Measurements from ENCODE around the gene UPK3B.
A peak's percentile ranks its signal among the peaks of the same experiment; 100 is the strongest.
"Not testable (repeated sequence)": the region's sequence is repeated elsewhere in the genome, so short reads cannot be mapped to it uniquely, and the experiment has no call there.

The UPK3B gene

GRCh38 chr7:76509931-76510877 is at the start of gene UPK3B:
Gene UPK3B (plus strand): TSS chr7:76510552. CDS start chr7:76510653, 101 bp downstream.
- Histone ChIP-seq H3K4me3 (no peak within 1 kb of the TSS), H3K27ac (peak within 1 kb of the TSS in 2 of 21 experiments; percentile 11 to 47)

- H3K4me3 ChIP-seq, H3K27ac ChIP-seq: not testable (repeated sequence)
Observed at GRCh38 chr7:76460767-76461166, 49.6 kb upstream of the UPK3B start.

DNA sequence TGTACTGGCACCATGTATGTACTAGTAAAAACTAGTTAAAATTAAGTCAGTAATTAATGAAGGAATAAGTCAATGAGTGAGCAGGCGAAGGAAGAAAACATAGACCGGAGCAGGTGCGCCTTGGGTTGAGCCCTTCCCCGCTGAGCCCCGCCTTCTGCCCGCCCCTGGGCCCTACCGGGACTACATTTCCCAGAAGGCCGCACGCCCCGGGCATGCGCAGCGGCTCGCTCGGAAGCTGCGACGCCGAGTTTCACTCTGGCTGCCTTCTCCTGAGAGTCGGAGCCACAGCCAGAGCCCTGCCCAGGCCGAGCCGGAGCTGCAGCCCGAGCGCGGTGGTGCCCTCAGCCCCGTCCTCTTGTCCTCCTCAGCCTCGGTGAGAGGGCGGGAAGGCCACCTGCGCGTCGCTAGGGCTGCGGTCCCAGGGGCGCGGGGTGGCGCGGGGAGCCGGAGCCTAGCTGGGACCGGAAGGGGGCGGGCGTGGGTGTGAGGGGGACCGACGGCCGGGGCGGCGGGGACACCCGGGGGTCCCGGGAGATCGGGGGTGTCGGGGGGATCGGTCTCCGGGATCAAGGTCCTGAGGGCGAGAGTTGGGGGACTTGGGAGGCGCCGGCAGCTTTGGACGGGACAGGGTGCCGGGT is 48.8 kb upstream of the UPK3B start, which contains the start of gene DTX2:
TSS of gene DTX2 (plus strand) at position 246 of the 638 bp plus-strand sequence. CDS start 18,801 bp downstream, outside the sequence.
- peak within 1 kb of the TSS; percentile 45 to 61 (median 57) for H3K4me3 ChIP-seq
- H3K27ac ChIP-seq = peak within 1 kb of the TSS; percentile 39 to 92 (median 82)

DNA sequence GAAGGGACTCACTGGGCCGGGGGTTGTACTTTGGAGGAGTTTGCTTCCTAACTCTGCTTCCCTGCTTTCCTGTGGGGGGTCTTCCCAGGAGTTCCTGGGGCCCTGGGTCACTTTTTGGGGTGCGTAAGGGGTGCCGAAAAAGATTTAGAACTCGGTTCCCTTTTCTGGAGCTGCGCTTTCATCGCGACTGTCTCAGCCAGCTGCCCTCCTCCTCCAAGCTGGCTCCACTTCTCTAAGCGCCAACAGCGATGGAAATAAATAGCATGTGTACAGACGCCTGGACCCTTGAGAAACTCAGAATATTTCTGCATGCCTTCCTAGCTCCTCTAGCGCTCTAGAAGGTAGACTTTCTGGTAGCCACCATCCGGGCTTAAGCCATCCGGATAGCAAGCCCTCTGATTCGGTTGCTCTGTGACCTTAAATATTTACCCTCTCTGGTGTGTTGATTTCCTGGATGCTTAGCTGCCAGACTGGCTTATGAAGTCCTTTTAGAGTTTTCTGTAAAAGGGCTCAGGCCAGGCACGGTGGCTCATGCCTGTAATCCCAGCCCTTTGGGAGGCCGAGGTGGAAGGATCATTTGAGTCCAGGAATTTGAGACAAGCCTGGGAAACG is 48.0 kb upstream of the UPK3B start:
- H3K27ac ChIP-seq, H3K4me3 ChIP-seq: not testable (repeated sequence)

- not testable (repeated sequence) for H3K4me3 ChIP-seq, H3K27ac ChIP-seq
Observed at GRCh38 chr7:76464959-76465358, 45.4 kb upstream of the UPK3B start.

DNA sequence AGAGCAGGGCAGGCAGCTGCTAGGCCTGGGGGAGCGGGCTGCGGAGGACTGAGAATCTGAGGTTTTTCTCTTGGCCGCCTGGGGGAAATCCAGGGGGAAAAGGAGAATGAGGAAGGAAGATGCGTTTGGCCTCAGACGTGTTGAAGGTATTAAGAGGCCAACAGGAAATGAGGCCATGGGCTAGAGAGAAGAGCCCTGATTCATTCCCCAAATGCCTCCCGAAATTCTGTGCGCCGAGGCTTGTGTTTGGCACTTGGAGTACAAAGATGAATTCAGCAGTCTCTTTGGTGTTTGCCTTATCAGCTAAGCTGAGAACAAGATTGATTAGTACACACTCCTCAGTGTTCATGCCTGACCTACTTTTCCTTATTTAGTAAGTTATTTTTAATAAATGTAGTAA is 44.4 kb upstream of the UPK3B start:
- H3K27ac ChIP-seq, H3K4me3 ChIP-seq: not testable (repeated sequence)

DNA sequence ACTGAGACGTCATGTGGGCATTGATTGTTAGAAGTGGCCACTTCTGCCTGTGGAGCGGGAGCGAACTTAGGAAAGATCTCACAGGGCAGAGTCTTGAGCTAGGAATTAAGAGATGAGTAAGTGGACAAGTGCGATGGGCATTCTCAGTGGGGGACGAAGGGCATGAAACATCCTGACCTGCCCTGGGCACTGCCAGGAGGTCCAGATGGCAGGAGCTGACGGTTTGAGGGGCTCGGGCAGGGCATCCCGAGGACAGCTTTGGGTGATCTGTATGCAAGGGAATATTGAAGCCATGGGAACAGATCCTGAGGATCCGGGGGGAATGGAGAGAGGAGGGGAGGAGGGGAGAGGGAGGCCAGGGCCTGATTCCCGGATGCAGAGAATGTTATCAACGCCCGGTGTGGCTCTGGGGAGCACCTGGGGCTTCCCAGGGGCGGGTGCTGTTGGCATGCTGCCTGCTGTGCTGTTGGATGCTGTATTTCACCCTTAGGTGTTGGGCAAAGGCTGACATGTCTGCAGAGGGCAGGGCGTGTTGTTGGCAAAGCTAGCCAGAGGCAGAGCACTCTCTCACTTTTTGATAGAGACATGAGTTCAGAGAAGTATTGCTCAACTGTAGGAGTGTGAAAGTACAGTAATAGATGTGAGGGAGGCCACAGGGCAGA is 42.5 kb upstream of the UPK3B start:
- H3K4me3 ChIP-seq = not testable (repeated sequence)
- peak overlapping the region in 1 of 21 experiments; percentile 15 for H3K27ac ChIP-seq

GRCh38 chr7:76471556-76472221 is 38.7 kb upstream of the UPK3B start:
- not testable (repeated sequence) for H3K27ac ChIP-seq, H3K4me3 ChIP-seq

GRCh38 chr7:76473097-76473496 is 37.3 kb upstream of the UPK3B start:
- H3K27ac ChIP-seq, H3K4me3 ChIP-seq: not testable (repeated sequence)

- H3K27ac ChIP-seq, H3K4me3 ChIP-seq: not testable (repeated sequence)
Observed at GRCh38 chr7:76476280-76476679, 34.1 kb upstream of the UPK3B start.

DNA sequence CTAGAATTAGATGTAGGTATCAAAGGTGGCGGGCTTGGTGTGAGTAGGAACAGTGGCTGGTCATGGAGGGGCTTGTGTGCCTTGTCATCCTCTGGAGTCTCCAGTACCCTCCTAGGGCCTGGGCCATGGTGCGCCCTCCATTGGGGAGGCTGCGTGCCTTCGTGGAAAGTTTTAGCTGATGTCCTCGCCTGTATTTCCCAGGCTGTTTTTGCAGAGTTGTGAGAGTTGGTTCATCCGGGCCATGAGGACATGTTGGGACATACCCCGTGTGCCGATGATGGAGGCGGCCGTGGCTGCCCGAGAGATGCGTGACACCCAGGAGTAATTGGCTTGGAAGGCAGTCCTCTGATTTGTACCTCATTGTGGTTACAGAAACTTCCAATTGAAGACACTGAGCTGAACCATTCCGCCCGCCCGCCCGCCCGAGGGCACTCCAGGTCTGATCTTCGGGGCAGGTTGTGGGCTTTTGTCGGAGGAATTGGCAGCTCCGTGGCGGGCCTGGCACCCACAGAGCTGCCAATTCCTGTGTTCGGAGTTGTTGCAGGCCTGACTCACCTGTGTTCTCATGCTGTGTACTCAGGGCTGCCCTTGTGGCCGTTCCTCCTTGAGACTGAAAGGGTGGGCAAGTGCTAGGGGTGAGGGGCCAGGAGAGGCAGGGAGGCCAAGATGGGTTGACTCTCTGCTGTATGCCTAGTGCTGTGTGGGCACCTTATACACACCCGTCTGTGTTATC is 33.4 kb upstream of the UPK3B start:
- not testable (repeated sequence) for H3K4me3 ChIP-seq, H3K27ac ChIP-seq

GRCh38 chr7:76479628-76480027 is 30.7 kb upstream of the UPK3B start:
- H3K4me3 ChIP-seq, H3K27ac ChIP-seq: not testable (repeated sequence)

GRCh38 chr7:76480403-76481253 is 29.7 kb upstream of the UPK3B start:
- H3K4me3 ChIP-seq, H3K27ac ChIP-seq: not testable (repeated sequence)

DNA sequence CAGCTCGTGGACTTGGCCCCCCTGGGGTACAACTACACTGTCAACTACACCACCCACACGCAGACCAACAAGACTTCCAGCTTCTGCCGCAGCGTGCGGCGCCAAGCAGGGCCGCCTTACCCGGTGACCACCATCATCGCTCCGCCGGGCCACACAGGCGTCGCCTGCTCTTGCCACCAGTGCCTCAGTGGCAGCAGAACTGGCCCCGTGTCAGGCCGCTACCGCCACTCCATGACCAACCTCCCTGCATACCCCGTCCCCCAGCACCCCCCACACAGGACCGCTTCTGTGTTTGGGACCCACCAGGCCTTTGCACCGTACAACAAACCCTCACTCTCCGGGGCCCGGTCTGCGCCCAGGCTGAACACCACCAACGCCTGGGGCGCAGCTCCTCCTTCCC is 27.7 kb upstream of the UPK3B start:
- H3K4me3 ChIP-seq, H3K27ac ChIP-seq: not testable (repeated sequence)

DNA sequence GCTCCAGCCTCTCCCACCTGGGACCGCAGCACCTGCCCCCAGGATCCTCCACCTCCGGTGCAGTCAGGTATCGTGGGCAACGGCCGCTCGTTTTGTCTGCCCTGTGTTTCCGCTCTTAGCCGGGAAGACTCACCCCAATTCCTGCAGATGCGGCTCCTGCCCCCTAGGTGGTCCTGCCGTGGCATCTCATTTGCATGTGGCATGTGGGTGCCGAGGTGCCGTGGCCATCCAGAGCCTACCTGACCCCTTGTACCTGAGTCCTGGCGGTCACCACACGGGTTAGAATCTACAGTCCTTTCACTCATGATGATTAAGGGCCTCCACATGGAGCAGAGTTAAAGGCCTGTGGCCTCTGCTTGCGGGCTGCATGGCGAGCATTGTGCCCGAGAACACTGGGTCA is 27.3 kb upstream of the UPK3B start:
- H3K27ac ChIP-seq, H3K4me3 ChIP-seq: not testable (repeated sequence)

DNA sequence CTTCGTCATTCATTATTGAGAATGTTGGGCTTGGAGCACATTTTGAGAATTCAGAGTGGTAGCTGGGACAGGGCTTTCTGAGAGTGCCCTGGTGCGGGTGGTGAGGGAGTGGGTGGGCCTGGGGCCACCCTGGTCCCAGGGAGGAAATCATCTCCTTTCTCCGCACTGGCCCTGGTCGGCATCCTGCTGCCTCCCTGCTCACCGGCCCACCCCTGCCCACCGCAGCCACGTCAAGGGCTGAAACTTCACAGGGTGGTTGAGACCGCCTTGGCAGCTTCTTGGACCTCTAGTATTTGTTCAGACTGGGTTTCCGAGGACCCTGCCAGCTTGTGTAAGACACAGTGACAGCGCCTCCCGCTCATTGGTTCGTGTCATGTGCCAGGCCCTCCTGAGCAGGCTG is 25.9 kb upstream of the UPK3B start:
- H3K4me3 ChIP-seq, H3K27ac ChIP-seq: not testable (repeated sequence)

- peak overlapping the region in 1 of 21 experiments; percentile 55 for H3K27ac ChIP-seq
- H3K4me3 ChIP-seq = not testable (repeated sequence)
Observed at GRCh38 chr7:76485822-76486610, 24.3 kb upstream of the UPK3B start.
